NCI-H2171 (cell line): ENCODE measurements around the gene GLS.
"Not testable (repeated sequence)": the region's sequence is repeated elsewhere in the genome, so short reads cannot be mapped to it uniquely, and the experiment has no call there.

Source experiments
- DNase-seq: peaks from one replicate; lab custom pipeline; 2025; lab: John Stamatoyannopoulos, UW

GLS gene

GRCh38 chr2:190995315-190995714 is 114.7 kb downstream of the GLS start:
- not testable (repeated sequence) for DNase-seq

GRCh38 chr2:190996338-190996946 is 115.8 kb downstream of the GLS start:
- DNase-seq = no peak

- no peak for DNase-seq
These were observed 116.3 kb downstream of the GLS start for GRCh38 chr2:190996947-190997346.

GRCh38 chr2:190997526-190998113 is 117.0 kb downstream of the GLS start:
- no peak for DNase-seq

- no peak for DNase-seq
These were observed 118.4 kb downstream of the GLS start for GRCh38 chr2:190999058-190999457.

GRCh38 chr2:190999949-191000665 is 119.5 kb downstream of the GLS start:
- no peak for DNase-seq

GRCh38 chr2:191001032-191001431 is 120.4 kb downstream of the GLS start:
- no peak for DNase-seq

- no peak for DNase-seq
These were observed 121.0 kb downstream of the GLS start for GRCh38 chr2:191001624-191002023.

- DNase-seq = no peak
These were observed 123.0 kb downstream of the GLS start for GRCh38 chr2:191003405-191004309.

GRCh38 chr2:191006297-191006696 is 125.7 kb downstream of the GLS start:
- DNase-seq = no peak

- no peak for DNase-seq
These were observed 126.6 kb downstream of the GLS start for GRCh38 chr2:191006997-191007783.

GRCh38 chr2:191008286-191008685 is 127.7 kb downstream of the GLS start:
- DNase-seq = no peak

- DNase-seq = no peak
These were observed 129.1 kb downstream of the GLS start for GRCh38 chr2:191009541-191010374.

- no peak for DNase-seq
These were observed 130.6 kb downstream of the GLS start for GRCh38 chr2:191010887-191011885.

GRCh38 chr2:191012346-191012745 is 131.7 kb downstream of the GLS start:
- no peak for DNase-seq

- no peak for DNase-seq
These were observed 132.4 kb downstream of the GLS start for GRCh38 chr2:191012845-191013681.

- no peak for DNase-seq
These were observed 133.0 kb downstream of the GLS start for GRCh38 chr2:191013682-191013931.

GRCh38 chr2:191013932-191014652 is 133.5 kb downstream of the GLS start, which contains the start of gene STAT1:
STAT1 (minus strand) TSS chr2:191014171; CDS start chr2:191010003, 4,168 bp downstream.
- peak; percentile 85 for DNase-seq
